SKM-1 treated with dmso at 0.1 percent for 144 hours (cell line): ENCODE results near the gene FKBP7.
A peak's percentile ranks its signal among the peaks of the same experiment; 100 is the strongest.
"Not testable (repeated sequence)": the region's sequence is repeated elsewhere in the genome, so short reads cannot be mapped to it uniquely, and the experiment has no call there.

ENCODE experiments used
- DNase-seq: peaks from one replicate; lab custom pipeline; 2025; ENCODE audit not compliant: unreplicated experiment; lab: John Stamatoyannopoulos, UW

The FKBP7 gene

GRCh38 chr2:178450524-178450773 lies 28.0 kb downstream of the FKBP7 start:
- no peak for DNase-seq

DNA sequence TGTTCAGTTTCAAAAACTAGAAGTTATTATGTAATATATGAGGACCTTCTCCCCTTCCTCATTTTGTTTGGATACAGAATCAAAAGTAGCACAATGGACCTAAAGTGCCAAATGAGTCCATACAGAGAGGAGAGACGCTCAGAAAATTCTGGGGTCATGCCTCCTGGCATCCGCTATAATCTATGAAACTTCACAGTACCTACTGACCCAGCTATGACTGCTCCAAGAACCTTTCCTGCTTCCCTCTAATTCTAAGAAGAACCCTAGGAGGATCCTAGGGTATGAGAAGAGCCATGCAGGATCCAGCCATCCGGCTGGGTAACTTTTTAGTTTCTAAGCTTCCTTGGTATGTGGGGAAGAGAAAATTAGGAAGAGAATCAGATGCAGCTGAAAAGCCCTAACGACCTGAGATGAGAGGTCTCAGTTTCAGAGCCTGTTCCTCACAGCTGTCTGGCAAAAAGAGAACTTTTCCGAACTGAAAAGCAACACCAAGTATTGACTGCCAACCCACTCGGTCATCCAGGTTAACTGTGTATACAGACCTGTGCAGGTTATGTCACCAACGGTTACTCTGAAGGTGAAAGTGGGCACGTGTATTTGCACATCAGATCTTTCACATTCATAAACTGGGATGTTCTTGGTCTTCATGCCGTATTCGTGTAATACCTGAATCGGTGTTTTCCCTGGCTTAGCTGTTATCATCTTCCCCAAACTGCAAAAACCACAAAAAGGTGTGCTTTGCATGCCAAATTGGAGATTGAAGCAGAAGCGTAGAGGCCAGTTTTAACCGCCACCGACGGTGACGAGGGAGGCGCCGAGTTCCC lies 28.5 kb downstream of the FKBP7 start:
- DNase-seq: peak; percentile 5

- DNase-seq: no peak
These were observed 29.3 kb downstream of the FKBP7 start for GRCh38 chr2:178448968-178449661.

DNA sequence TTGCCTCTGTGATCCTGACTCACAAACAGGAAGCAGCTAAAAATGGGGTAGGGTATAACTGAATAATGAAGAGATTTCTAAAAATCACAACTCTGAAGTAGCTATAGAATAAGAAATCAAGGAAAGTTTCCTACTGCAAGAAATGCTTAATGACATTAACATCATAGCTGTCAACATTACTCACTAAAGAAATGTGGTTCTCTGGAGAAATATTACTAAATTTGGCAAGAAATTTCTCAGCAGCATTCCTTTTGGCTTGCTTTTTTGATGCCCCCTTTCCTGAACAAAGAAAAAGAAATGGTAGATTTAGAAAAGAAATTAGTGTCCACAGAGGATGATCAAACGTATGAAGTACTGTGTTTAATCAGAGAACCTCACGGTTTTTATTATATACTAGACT lies 37.0 kb downstream of the FKBP7 start:
- no peak for DNase-seq

DNA sequence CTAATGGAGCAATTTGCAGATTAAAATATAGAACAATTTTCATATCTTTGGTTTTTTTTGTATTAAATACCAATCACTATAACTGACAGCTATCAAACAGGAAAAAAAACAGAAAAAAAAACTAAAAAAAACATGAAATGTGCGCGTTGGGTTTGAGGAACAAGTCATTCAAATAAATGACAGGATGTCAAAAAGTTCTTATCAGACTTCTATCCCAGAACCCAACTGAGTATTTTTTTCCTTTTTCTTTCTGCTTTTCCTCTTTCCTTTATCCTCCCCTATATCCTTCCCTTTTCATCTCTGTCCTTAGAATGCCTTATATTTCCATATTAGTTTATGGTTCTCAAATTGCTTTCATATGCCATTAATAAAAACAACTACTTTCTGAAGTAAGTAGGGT lies 41.7 kb downstream of the FKBP7 start:
- DNase-seq: no peak

DNA sequence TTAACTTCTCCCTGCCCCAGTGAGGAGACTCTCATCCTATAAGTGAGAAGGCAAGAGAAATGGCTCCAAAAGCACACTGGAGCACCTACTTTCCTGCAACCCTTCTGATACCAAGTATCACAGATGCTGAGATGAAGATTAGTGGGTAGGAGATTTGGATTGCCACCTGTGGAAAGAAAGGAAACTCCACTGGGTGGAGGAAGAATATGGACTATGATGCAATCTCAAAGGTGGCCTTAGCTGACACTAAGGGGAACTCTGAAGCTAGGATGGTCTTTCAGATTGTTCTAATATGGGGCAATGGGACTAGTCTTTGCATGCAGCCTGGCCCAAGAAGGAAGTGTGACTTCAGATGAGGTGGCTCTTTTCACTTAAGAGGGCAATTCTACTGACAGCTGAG lies 49.1 kb downstream of the FKBP7 start:
- no peak for DNase-seq

DNA sequence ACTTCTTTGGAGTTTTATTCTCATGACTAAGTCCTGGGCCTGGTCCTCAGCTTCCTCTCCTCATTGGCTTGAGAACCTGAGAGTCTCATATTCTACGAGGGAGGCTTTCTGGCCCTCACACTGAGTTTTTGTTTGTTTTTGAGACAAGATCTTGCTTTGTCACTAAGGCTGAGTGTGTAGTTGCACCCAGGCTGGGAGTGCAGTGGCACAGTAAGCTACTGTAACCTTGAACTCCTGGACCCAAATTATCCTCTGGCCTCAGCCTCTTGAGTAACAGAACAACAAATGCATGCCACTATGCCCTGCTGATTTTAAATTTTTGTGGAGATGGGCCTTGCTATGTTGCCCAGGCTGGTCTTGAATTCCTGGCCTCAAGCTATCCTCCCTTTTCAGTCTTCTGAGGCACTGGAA lies 50.0 kb downstream of the FKBP7 start:
- DNase-seq: no peak

- DNase-seq: no peak
These were observed 50.9 kb downstream of the FKBP7 start for GRCh38 chr2:178427458-178427857.

DNA sequence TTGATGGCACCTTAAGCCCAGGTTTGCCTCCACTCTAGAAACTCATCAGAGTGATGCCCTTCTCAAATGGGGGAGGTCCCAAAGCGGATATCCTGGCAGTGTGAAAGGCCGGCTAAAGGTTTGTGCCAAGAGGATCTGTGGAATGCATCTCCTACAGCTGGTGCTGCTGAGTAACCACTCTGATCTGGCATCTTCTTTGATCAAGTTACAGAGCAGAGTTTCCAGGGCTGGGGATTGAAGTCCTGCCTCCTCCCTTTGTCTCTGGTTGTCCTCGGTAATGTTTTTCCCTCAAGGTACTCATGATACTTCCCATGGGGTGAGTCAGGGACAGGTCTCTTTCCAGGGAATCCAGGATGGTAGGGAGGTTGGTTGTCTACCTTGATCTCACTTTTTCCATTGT lies 52.0 kb downstream of the FKBP7 start:
- DNase-seq: no peak

GRCh38 chr2:178425255-178425827 lies 53.1 kb downstream of the FKBP7 start:
- no peak for DNase-seq

- not testable (repeated sequence) for DNase-seq
These were observed 54.7 kb downstream of the FKBP7 start for GRCh38 chr2:178423746-178424145.

DNA sequence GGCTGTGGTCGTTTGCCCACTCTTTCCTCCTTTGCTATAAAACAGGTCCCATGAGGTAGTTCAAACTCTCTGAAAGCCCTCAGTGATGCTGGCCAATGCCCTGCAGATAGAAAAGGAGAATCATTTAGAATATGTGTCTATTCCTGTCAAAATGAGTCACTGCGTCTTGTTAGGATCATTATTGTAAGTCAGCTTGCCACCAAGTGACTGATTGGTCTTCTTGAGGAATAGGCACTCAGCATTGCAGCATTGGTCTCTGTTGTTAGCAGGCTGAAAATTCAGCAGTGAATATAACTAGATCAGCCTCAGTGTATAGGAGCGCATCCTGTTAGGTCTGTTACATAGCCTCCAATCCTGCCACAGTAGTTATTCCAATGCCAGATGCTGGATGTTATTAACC lies 56.3 kb downstream of the FKBP7 start:
- DNase-seq: no peak

GRCh38 chr2:178420463-178420999 lies 57.9 kb downstream of the FKBP7 start:
- DNase-seq: peak; percentile 38

- no peak for DNase-seq
These were observed 59.3 kb downstream of the FKBP7 start for GRCh38 chr2:178419123-178419522.

GRCh38 chr2:178418426-178418825 lies 60.0 kb downstream of the FKBP7 start:
- no peak for DNase-seq

DNA sequence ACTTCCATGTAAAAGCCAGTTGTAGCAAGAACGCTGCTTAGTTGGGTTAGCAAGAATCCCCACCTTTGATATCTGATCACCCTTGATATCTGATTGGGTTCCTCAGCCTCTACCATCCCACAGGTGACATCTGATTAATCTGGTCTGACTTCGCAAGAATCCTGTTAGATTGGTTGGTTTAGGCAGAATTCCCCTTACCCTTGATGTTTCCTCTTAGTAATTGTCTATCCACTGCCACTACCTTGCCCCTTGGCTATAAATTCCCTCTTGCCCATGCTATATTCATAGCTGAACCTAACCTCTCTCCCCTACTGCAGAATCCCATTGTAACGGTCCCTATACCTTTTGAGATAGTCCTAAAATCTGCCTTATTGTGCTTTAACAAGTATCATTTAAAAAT lies 60.5 kb downstream of the FKBP7 start:
- no peak for DNase-seq

DNA sequence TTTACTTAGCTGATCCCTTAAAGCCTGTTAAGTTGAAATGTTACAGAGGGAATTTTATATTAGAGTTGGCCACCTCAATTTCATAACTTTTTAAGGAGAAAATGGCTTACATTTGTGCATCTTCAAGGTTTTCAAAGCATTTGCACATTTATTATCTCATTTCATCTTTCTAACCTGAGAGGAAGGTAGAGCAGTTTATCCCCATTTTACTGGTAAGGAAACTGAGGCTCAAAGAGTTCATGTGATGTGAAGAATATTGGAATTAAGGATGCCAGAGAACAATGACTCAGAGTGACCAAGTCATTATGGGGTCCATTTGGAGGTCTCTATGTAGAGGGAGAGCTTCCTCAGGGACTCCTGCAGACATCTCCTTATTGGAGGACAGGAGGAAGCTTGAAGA lies 62.4 kb downstream of the FKBP7 start:
- no peak for DNase-seq

GRCh38 chr2:178414266-178415247 lies 63.8 kb downstream of the FKBP7 start:
- peak; percentile 96 for DNase-seq
